ENCODE measurements around the gene AFG1L.

DNA sequence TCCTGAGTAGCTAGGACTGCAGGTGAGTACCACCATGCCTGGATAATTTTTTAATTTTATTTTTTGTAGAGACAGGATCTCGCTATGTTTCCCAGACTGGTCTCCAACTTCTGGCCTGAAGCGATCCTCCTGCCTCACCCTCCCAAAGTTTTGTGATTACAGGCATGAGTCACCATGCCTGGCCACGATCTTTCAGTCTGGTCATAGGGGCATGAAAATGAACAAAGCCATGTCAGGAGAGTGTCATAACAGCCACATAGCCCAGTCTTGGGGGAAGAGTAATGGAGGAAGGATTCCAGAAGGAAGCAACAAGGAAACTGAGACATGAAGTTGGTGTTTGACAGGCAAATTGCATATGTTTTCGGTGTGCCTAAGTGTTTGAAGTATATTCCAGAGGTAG, 17.0 kb upstream of the AFG1L start:
- TF ChIP-seq, protein P1, sequence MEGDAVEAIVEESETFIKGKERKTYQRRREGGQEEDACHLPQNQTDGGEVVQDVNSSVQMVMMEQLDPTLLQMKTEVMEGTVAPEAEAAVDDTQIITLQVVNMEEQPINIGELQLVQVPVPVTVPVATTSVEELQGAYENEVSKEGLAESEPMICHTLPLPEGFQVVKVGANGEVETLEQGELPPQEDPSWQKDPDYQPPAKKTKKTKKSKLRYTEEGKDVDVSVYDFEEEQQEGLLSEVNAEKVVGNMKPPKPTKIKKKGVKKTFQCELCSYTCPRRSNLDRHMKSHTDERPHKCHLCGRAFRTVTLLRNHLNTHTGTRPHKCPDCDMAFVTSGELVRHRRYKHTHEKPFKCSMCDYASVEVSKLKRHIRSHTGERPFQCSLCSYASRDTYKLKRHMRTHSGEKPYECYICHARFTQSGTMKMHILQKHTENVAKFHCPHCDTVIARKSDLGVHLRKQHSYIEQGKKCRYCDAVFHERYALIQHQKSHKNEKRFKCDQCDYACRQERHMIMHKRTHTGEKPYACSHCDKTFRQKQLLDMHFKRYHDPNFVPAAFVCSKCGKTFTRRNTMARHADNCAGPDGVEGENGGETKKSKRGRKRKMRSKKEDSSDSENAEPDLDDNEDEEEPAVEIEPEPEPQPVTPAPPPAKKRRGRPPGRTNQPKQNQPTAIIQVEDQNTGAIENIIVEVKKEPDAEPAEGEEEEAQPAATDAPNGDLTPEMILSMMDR (IDR thresholded peaks at IDR 0.05): no peak
- TF ChIP-seq POLR2AphosphoS5 (IDR thresholded peaks at IDR 0.05): no peak
- no peak for TF ChIP-seq POLR2A (IDR thresholded peaks at IDR 0.05)

Measured in prostate gland (tissue), 2 donors.